GM23248 (cell line): Measurements from ENCODE around the gene RMI2. TPM values are rescaled to one million over a fixed set of nuclear protein-coding genes. Genes with fewer than 3 reads are reported as not detected.

Source experiments
- DNase-seq: peaks from one replicate; pipeline ENCODE4 v3.0.0-alpha.2; 2015
- H2AFZ ChIP-seq: fragments of 200-600 bp; sonication (generic); 2 replicates; pipeline ENCODE4 v1.6.1; 2016; ENCODE audit warnings: antibody characterized with exemption
- H3F3A ChIP-seq: fragments of 200-600 bp; sonication (generic); 2 replicates; pipeline ENCODE4 v1.6.1; 2016; ENCODE audit warnings: mild to moderate bottlenecking, antibody characterized with exemption, mixed run types; ENCODE audit not compliant: insufficient read depth
- H3K27ac ChIP-seq: fragments of 200-600 bp; sonication (generic); 2 replicates; pipeline ENCODE4 v1.5.1; 2016; ENCODE audit warnings: mild to moderate bottlenecking
- H3K27me3 ChIP-seq: fragments of 200-600 bp; sonication (generic); replicated peaks from 2 replicates; pipeline ENCODE4 v1.6.1; 2016; ENCODE audit warnings: mild to moderate bottlenecking; ENCODE audit not compliant: insufficient read depth
- H3K36me3 ChIP-seq: fragments of 200-600 bp; sonication (generic); 2 replicates; pipeline ENCODE4 v1.6.1; 2016; ENCODE audit warnings: low read depth, mild to moderate bottlenecking
- H3K4me1 ChIP-seq: fragments of 200-600 bp; sonication (generic); 2 replicates; pipeline ENCODE4 v1.6.1; 2016; ENCODE audit warnings: mild to moderate bottlenecking; ENCODE audit not compliant: insufficient read depth
- H3K4me2 ChIP-seq: fragments of 200-600 bp; sonication (generic); one replicate; pipeline ENCODE4 v1.6.1; 2016; ENCODE audit warnings: mild to moderate bottlenecking; ENCODE audit not compliant: unreplicated experiment
- H3K4me3 ChIP-seq: fragments of 200-600 bp; sonication (generic); 2 replicates; pipeline ENCODE4 v1.5.1; 2016; ENCODE audit warnings: mild to moderate bottlenecking
- H3K79me2 ChIP-seq: fragments of 200-600 bp; sonication (generic); 2 replicates; pipeline ENCODE4 v1.6.1; 2016; ENCODE audit warnings: mild to moderate bottlenecking; ENCODE audit not compliant: insufficient read depth
- H3K9ac ChIP-seq: fragments of 200-600 bp; sonication (generic); 2 replicates; pipeline ENCODE4 v1.6.1; 2016; ENCODE audit warnings: mild to moderate bottlenecking
- H3K9me2 ChIP-seq: fragments of 200-600 bp; sonication (generic); 2 replicates; pipeline ENCODE4 v1.6.1; 2016; ENCODE audit warnings: mixed run types, mild to moderate bottlenecking, moderate library complexity; ENCODE audit not compliant: insufficient read depth
- H3K9me3 ChIP-seq: fragments of 200-600 bp; sonication (generic); one replicate; pipeline ENCODE4 v1.6.1; 2017; ENCODE audit warnings: low read depth
- H4K20me1 ChIP-seq: fragments of 200-600 bp; sonication (generic); 2 replicates; pipeline ENCODE4 v1.6.0; 2016; ENCODE audit not compliant: insufficient read depth
- EZH2 ChIP-seq: fragments of 200-600 bp; sonication (generic); IDR thresholded peaks from 2 replicates; pipeline ENCODE4 v1.6.1; 2018; ENCODE audit warnings: antibody characterized with exemption, mild to moderate bottlenecking; ENCODE audit not compliant: insufficient read depth, poor library complexity, severe bottlenecking
- EZH2phosphoT487 ChIP-seq: fragments of 200-600 bp; sonication (generic); IDR thresholded peaks from 2 replicates; pipeline ENCODE4 v1.6.1; 2018; ENCODE audit warnings: antibody characterized with exemption, moderate library complexity, mild to moderate bottlenecking, low read depth; ENCODE audit not compliant: insufficient read depth
- WGBS, 2 experiments: methylation state at CpG; one replicate each; pipeline ENCODE4 v1.1.6; 2015 to 2017; ENCODE audit warnings: low lambda C conversion rate in 2 of 2, low coverage in 1 of 2; ENCODE audit errors: missing lambda C conversion rate in 2 of 2; 5-methylcytosine and 5-hydroxymethylcytosine counted together
- in situ Hi-C: fragments of 300-500 bp; cut with MboI; formaldehyde crosslinking; loops from 2 replicates; pipeline ENCODE4 v1.15.0; 2020
- polyA plus RNA-seq: library from polyadenylated mRNA; unstranded; fragments of >200 nt; fragmentation: Nextera tagmentation; extraction: Ambion mirVana; gene quantifications from 2 replicates; pipeline ENCODE4 v1.2.1, GENCODE V29; 2016
- total RNA-seq: library from RNA; depleted of rRNA; stranded (reverse); fragments of >200 nt; shearing (Covaris generic); gene quantifications from 2 replicates; pipeline ENCODE4 v1.2.3, GENCODE V29; 2014

RMI2 gene
- total and polyA plus RNA-seq, 2 experiments from 2014 or later = 8.5 to 11.9 TPM

DNA sequence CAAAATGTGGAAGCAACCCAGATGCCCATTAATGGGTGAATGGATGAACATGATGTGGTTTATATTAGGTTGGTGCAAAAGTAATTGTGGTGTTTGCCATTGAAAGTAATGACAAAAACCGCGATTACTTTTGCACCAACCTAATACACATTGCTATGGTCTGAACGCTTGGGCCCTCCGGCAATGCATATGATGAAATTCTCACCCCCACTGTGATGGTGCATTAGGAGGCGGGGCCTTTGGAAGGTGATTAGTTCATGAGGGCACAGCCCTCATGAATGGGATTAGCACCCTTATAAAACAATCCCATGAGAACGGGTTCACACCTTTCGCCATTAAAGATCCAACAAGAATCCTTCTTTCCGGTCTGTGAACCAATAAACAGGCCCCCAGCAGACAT lies 38.9 kb upstream of the RMI2 start:
- Histone ChIP-seq H3K4me2 (no peak overlapping the region), H2AFZ (no peak overlapping the region), H3K9me2 (no peaks in the 10 kb centered on the region), H3K4me3 (no peak overlapping the region), H3K9ac (no peak overlapping the region), H3K4me1 (no peaks in the 10 kb centered on the region), H3K9me3 (no peaks in the 10 kb centered on the region), H3K27ac (no peak overlapping the region), H3F3A (no peaks in the 10 kb centered on the region), H3K27me3 (no peaks in the 10 kb centered on the region), H3K79me2 (no peaks in the 10 kb centered on the region), H3K36me3 (no peaks in the 10 kb centered on the region), H4K20me1 (no peaks in the 10 kb centered on the region)
- no peak for DNase-seq
- no peak for TF ChIP-seq EZH2phosphoT487
- TF ChIP-seq EZH2 = no peak
- WGBS, 2 experiments = 91 to 93% methylated on average over 8 of the region's 8 CpGs
- in situ Hi-C loops = no loop called here

DNA sequence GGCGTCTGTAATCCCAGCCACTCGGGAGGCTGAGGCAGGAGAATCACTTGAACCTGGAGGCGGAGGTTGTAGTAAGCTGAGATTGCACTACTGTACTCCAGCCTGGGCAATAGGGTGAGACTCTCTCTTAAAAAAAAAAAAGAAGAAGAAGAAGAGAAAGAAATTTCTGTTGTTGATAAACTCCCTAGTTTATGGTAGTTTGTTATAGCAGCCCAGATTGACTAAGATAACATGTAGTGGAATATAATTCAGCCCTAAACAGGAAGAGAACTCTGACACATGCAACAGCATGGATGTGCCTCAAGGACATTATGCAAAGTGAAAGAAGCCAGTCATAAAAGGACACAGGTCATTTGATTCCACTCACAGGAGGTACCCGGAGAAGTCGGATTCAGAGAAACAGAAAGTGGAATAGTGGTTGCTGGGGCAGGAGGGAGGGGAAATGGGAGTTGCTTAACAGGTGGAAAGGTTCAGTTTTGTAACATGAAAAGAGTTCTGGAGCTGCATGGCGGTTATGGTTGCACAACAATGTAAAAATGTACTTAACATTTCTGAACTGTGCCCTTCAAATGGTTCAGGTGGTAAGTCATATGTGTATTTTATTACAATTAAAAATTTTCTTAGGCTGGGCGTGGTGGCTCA lies 38.1 kb upstream of the RMI2 start:
- Histone ChIP-seq H3K79me2 (no peaks in the 10 kb centered on the region), H3K27me3 (no peaks in the 10 kb centered on the region), H3K4me1 (peaks cover 4% of the 10 kb centered on the region), H2AFZ (no peak overlapping the region), H3K4me3 (no peak overlapping the region), H4K20me1 (no peaks in the 10 kb centered on the region), H3K27ac (no peak overlapping the region), H3F3A (no peaks in the 10 kb centered on the region), H3K4me2 (no peak overlapping the region), H3K9me2 (no peaks in the 10 kb centered on the region), H3K9ac (no peak overlapping the region), H3K9me3 (no peaks in the 10 kb centered on the region), H3K36me3 (no peaks in the 10 kb centered on the region)
- no peak for DNase-seq
- 65 to 69% methylated on average over 7 of the region's 7 CpGs for WGBS, 2 experiments
- TF ChIP-seq EZH2phosphoT487 (no peak), EZH2 (no peak)
- in situ Hi-C loops = no loop called here

DNA sequence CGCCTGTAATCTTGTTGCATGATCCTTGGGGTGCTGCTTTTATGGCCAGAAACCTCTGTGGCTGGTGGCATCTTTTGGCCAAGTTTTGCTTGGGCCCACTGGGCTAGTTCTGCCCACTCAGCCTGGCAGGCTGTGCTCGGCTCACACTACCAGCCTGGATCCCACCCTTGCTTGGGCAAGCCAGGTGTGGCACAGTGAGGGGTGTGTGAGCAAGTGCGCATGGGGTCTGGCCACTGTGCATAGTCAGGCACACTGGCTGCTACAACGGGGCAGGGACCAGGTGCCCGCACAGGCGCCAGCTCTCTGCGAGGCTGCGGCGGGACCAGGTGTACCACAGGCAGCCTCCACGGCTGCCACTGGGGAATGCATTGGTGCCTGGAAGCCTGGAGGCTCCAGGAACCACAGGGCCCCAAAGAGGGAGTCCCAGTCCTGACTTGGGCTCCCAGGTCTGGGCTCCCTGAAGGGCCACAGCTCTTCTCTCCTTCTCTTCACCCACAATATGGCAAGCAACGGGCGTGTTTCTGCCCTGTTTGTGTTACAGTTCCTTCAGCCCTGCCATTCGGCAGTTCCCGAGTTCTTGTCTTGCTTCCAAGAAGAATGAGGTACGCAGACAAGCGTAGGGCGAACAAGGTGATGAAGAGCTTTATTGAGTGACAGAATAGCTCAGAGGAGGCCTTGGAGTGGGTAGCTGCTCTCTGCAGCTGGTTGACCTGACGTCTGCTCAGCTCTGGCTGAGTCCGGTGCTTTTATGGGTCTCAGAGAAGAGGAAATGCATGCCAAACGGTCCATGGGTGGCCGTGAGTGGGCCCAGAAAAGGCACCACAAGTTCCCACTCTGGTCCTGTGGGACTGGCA lies 37.4 kb upstream of the RMI2 start:
- in situ Hi-C loops = no loop called here

DNA sequence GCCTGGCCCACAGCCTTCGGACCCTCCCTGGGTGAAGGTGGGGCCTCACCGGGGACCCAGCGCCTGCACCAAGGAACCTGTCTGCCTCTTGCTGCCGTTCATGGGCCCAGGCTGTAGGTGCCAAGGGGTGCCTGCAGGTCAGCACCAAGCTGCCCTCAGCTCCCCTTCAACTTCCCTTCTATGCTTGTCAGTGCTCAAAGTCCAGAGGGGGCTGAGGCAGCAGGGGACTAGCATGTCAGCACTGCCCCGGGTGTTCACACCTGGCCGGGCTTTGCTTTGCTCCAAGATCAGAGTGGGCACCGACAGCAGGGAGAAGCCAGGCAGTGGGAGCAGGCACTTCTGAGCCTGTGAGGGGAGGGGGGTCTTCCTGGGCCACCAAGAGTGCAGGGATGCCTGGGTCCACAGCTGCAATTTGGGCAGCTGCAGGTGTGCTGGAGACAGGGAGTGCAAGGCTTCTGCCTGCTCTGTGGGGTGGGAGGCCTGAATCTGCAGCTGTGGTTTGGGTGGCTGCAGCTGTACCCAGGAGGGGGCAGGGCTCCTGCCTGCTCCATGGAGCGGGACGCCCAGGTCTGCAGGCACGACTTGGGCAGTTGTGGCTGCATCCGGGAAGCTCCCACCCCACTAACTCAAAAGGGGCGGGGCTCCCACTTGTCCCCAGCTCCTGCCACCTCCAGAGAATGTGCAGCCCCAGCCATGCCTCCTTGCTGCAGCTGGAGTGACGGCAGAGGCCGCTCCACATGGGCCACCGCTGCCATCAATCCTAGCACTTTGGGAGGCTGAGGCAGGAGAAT lies 36.6 kb upstream of the RMI2 start:
- no peaks in the 10 kb centered on the region for H3K27me3 ChIP-seq
- H3F3A ChIP-seq = no peaks in the 10 kb centered on the region
- H3K27ac ChIP-seq = no peak overlapping the region
- H2AFZ ChIP-seq = no peak overlapping the region
- in situ Hi-C loops = no loop called here
- H3K36me3 ChIP-seq = no peaks in the 10 kb centered on the region
- H3K9me2 ChIP-seq = no peaks in the 10 kb centered on the region
- no peaks in the 10 kb centered on the region for H3K79me2 ChIP-seq
- no peak for DNase-seq
- H3K4me1 ChIP-seq = peaks cover 20% of the 10 kb centered on the region
- no peaks in the 10 kb centered on the region for H4K20me1 ChIP-seq
- no peaks in the 10 kb centered on the region for H3K9me3 ChIP-seq
- no peak overlapping the region for H3K4me2 ChIP-seq
- TF ChIP-seq EZH2 (no peak), EZH2phosphoT487 (no peak)
- no peak overlapping the region for H3K4me3 ChIP-seq
- no peak overlapping the region for H3K9ac ChIP-seq
- WGBS, 2 experiments = 52 to 54% methylated on average over 14 of the region's 15 CpGs

More for the DNA sequence above, 37.4 kb upstream of the RMI2 start:
- Histone ChIP-seq H3K27me3 (no peaks in the 10 kb centered on the region), H3K27ac (no peak overlapping the region), H3K9me2 (no peaks in the 10 kb centered on the region), H2AFZ (no peak overlapping the region), H3K79me2 (no peaks in the 10 kb centered on the region), H3K4me1 (peaks cover 12% of the 10 kb centered on the region), H3K4me2 (no peak overlapping the region), H4K20me1 (no peaks in the 10 kb centered on the region), H3K9me3 (no peaks in the 10 kb centered on the region), H3F3A (no peaks in the 10 kb centered on the region), H3K4me3 (no peak overlapping the region), H3K9ac (no peak overlapping the region), H3K36me3 (no peaks in the 10 kb centered on the region)
- no peak for DNase-seq
- no peak for TF ChIP-seq EZH2
- 85 to 87% methylated on average over 21 of the region's 21 CpGs for WGBS, 2 experiments
